Activated naive CD4-positive, alpha-beta T cell treated with anti-CD3 and anti-CD28 coated beads, Interleukin-2, amount 50 U/mL, for 16 hours (primary cell): ENCODE data around the gene FLVCR2.
"Not testable (repeated sequence)": the region's sequence is repeated elsewhere in the genome, so short reads cannot be mapped to it uniquely, and the experiment has no call there.

Experiments
- DNase-seq: peaks from one replicate; pipeline ENCODE4 v3.0.0-alpha.2; 2020

Gene FLVCR2

GRCh38 chr14:75673345-75674035 lies 95.1 kb downstream of the FLVCR2 start:
- DNase-seq = no peak

GRCh38 chr14:75675265-75675960 lies 97.0 kb downstream of the FLVCR2 start:
- DNase-seq = no peak

- DNase-seq = no peak
These were observed 107.5 kb downstream of the FLVCR2 start for GRCh38 chr14:75685910-75686309.

- no peak for DNase-seq
These were observed 110.6 kb downstream of the FLVCR2 start for GRCh38 chr14:75689012-75689411.

GRCh38 chr14:75690010-75690409 lies 111.6 kb downstream of the FLVCR2 start:
- no peak for DNase-seq

- DNase-seq = not testable (repeated sequence)
These were observed 116.6 kb downstream of the FLVCR2 start for GRCh38 chr14:75695025-75695424.

- DNase-seq = no peak
These were observed 119.0 kb downstream of the FLVCR2 start for GRCh38 chr14:75697386-75697785.
